Keratinocyte (primary cell): Measurements from ENCODE around the gene NEU2. TPM values are rescaled to one million over a fixed set of nuclear protein-coding genes. Genes with fewer than 3 reads are reported as not detected.
A peak's percentile ranks its signal among the peaks of the same experiment; 100 is the strongest.

Experiments used
- DNase-seq: peaks from one replicate; pipeline ENCODE4 v3.0.0-alpha.2; 2011; ENCODE audit warnings: low read depth, missing footprints, low spot score
- FAIRE-seq: peaks from 2 replicates; lab custom pipeline; 2011; peaks lifted over from hg19 to GRCh38; lab: Jason Lieb, UNC
- H2AFZ ChIP-seq: 2 replicates; pipeline ENCODE4 v1.6.0; 2012; ENCODE audit warnings: low read length, control low read depth, inconsistent platforms; ENCODE audit not compliant: control insufficient read depth
- H3K27ac ChIP-seq: 2 replicates; pipeline ENCODE4 v1.5.1; 2011; ENCODE audit warnings: low read length; ENCODE audit not compliant: control insufficient read depth, insufficient read depth
- H3K27me3 ChIP-seq: 3 replicates; pipeline ENCODE4 v1.6.0; 2011; ENCODE audit warnings: low read length; ENCODE audit not compliant: control insufficient read depth, insufficient read depth; ENCODE audit errors: extremely low read depth
- H3K36me3 ChIP-seq, 2 experiments: 2 replicates in 1 of 2; 3 replicates in 1 of 2; pipeline ENCODE4 v1.5.1; 2011; ENCODE audit warnings: low read length in 2 of 2, mild to moderate bottlenecking in 1 of 2; ENCODE audit not compliant: control insufficient read depth in 2 of 2, insufficient read depth in 2 of 2; ENCODE audit errors: extremely low read depth in 1 of 2
- H3K4me1 ChIP-seq: 3 replicates; pipeline ENCODE4 v1.5.1; 2011; ENCODE audit warnings: low read length; ENCODE audit not compliant: control insufficient read depth, insufficient read depth; ENCODE audit errors: extremely low read depth
- H3K4me2 ChIP-seq: 3 replicates; pipeline ENCODE4 v1.6.0; 2011; ENCODE audit warnings: low read depth, low read length; ENCODE audit not compliant: control insufficient read depth, insufficient read depth; ENCODE audit errors: extremely low read depth
- H3K4me3 ChIP-seq, 3 experiments: fragments of 200-600 bp in 1 of 3; sonication (generic) in 1 of 3; 2 replicates in 2 of 3; 3 replicates in 1 of 3; pipeline ENCODE4 v1.5.1; 2011 to 2016; ENCODE audit warnings: low read length in 3 of 3, mild to moderate bottlenecking in 3 of 3, control low read depth in 2 of 3, inconsistent platforms in 1 of 3, low read depth in 1 of 3, mixed read lengths in 1 of 3, mixed run types in 1 of 3, moderate library complexity in 1 of 3; ENCODE audit not compliant: control insufficient read depth in 2 of 3, insufficient read depth in 2 of 3; ENCODE audit errors: extremely low read depth in 1 of 3
- H3K79me2 ChIP-seq: 2 replicates; pipeline ENCODE4 v1.6.0; 2012; ENCODE audit warnings: low read length; ENCODE audit not compliant: control insufficient read depth, insufficient read depth
- H3K9ac ChIP-seq: 3 replicates; pipeline ENCODE4 v1.6.0; 2011; ENCODE audit warnings: low read length; ENCODE audit not compliant: control insufficient read depth, insufficient read depth; ENCODE audit errors: extremely low read depth
- H3K9me1 ChIP-seq: 3 replicates; pipeline ENCODE4 v1.6.0; 2011; ENCODE audit warnings: low read length; ENCODE audit not compliant: control insufficient read depth, insufficient read depth; ENCODE audit errors: extremely low read depth
- H3K9me3 ChIP-seq: 2 replicates; pipeline ENCODE4 v1.5.1; 2012; ENCODE audit warnings: low read depth, low read length; ENCODE audit not compliant: control insufficient read depth
- H4K20me1 ChIP-seq: 3 replicates; pipeline ENCODE4 v1.6.0; 2011; ENCODE audit warnings: low read length; ENCODE audit not compliant: control insufficient read depth, insufficient read depth; ENCODE audit errors: extremely low read depth
- EZH2 ChIP-seq: IDR thresholded peaks from one replicate; pipeline ENCODE4 v1.6.1; 2012; ENCODE audit warnings: inconsistent platforms, mild to moderate bottlenecking, low read length, moderate library complexity
- dilution Hi-C: fragments of 300-500 bp; cut with MboI; formaldehyde crosslinking; loops from one replicate; pipeline ENCODE4 v1.7.0; 2020; ENCODE audit warnings: low sequenced_read_pairs; ENCODE audit not compliant: extremely low pct_ligation_motif_present
- polyA plus RNA-seq, 5 experiments: library from polyadenylated mRNA; depleted of rRNA in 3 of 5; stranded (reverse) in 3 of 5; stranded (forward) in 1 of 5; unstranded in 1 of 5; fragments of >200 nt; gene quantifications; 1 replicate in 1 of 5; 2 replicates in 3 of 5; 3 replicates in 1 of 5; pipeline versions ENCODE4 v1.2.1 to v1.2.3, GENCODE V29; 2011 to 2012; ENCODE audit warnings: missing spikeins in 2 of 5, low read depth in 1 of 5, low replicate concordance in 1 of 5
- TF ChIP-seq, protein P1 (sequence below), 3 experiments: IDR thresholded peaks in 1 of 3; conservative IDR thresholded peaks in 1 of 3; optimal IDR thresholded peaks in 1 of 3; 2 replicates in 2 of 3; 3 replicates in 1 of 3; pipeline versions ENCODE3 to v1.5.1; 2011; ENCODE audit warnings: low read length in 3 of 3, mild to moderate bottlenecking in 3 of 3, moderate library complexity in 2 of 3, control low read depth in 1 of 3, inconsistent platforms in 1 of 3; ENCODE audit not compliant: insufficient read depth in 2 of 3; ENCODE audit errors: extremely low read depth in 1 of 3

The NEU2 gene
- polyA plus RNA-seq, 1 donor (not counting 4 experiments of a cell fraction or from before 2014, with no cell fraction given): not detected

DNA sequence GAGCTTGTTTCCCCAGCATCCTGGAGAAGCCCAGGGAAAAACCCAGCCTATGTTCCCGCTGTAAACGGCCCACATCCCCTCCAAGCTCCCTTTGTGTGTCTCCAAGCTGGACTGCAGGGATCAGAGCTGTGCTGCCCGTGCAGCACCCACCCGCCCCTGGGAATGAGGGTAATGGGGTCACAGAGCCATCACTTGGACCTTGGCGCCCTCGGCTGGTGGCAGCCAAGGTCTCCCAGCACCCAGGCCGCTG lies 27.0 kb downstream of the NEU2 start:
- H3K36me3 ChIP-seq: no peaks in the 10 kb centered on the region
- dilution Hi-C loops: no loop called here
- no peak overlapping the region for H3K9ac ChIP-seq
- H3K9me3 ChIP-seq: no peaks in the 10 kb centered on the region
- H3K27ac ChIP-seq: no peak overlapping the region
- no peaks in the 10 kb centered on the region for H3K9me1 ChIP-seq
- no peak overlapping the region for H3K4me3 ChIP-seq
- no peaks in the 10 kb centered on the region for H3K79me2 ChIP-seq
- H3K4me1 ChIP-seq: no peaks in the 10 kb centered on the region
- FAIRE-seq (no peak), DNase-seq (no peak)
- no peak overlapping the region for H3K4me2 ChIP-seq
- H2AFZ ChIP-seq: no peak overlapping the region
- H3K27me3 ChIP-seq: peaks cover 6% of the 10 kb centered on the region
- H4K20me1 ChIP-seq: no peaks in the 10 kb centered on the region
- TF ChIP-seq, protein P1, sequence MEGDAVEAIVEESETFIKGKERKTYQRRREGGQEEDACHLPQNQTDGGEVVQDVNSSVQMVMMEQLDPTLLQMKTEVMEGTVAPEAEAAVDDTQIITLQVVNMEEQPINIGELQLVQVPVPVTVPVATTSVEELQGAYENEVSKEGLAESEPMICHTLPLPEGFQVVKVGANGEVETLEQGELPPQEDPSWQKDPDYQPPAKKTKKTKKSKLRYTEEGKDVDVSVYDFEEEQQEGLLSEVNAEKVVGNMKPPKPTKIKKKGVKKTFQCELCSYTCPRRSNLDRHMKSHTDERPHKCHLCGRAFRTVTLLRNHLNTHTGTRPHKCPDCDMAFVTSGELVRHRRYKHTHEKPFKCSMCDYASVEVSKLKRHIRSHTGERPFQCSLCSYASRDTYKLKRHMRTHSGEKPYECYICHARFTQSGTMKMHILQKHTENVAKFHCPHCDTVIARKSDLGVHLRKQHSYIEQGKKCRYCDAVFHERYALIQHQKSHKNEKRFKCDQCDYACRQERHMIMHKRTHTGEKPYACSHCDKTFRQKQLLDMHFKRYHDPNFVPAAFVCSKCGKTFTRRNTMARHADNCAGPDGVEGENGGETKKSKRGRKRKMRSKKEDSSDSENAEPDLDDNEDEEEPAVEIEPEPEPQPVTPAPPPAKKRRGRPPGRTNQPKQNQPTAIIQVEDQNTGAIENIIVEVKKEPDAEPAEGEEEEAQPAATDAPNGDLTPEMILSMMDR (optimal IDR thresholded peaks at IDR 0.05 in 1 of 3, IDR thresholded peaks at IDR 0.05 in 1 of 3, conservative IDR thresholded peaks at IDR 0.05 in 1 of 3; ENCODE audit: extremely low read depth in 1 of 3, insufficient read depth in 2 of 3, low read length in 3 of 3): peak in 1 of 3 experiments; percentile 31
- no peak for TF ChIP-seq EZH2

DNA sequence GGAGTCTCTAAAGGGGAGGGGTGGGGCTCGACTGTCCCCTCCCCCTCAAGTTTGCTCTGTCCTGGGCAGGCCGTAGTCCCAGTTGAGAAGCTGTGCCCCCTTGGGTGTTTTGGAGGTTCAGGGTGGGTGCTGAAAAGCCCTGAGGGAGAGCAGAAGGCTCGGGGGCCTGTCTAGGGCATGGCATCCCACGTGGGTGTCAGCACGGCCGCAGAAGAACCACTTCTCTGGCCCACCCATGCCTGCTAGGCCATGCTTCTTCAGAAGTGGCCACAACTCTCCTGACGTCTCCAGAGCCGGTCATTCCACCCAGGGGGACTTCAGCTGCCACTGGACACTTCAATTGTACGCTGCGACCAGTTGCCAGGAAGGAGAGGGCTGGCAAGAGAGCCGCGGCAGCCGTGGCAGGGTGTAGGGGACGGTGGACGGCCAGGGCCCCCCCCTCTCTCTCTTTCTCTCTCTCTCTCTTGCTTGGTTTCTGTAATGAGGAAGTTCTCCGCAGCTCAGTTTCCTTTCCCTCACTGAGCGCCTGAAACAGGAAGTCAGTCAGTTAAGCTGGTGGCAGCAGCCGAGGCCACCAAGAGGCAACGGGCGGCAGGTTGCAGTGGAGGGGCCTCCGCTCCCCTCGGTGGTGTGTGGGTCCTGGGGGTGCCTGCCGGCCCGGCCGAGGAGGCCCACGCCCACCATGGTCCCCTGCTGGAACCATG lies 27.5 kb downstream of the NEU2 start, which contains the start of gene INPP5D:
Gene INPP5D, plus strand, starts transcription at position 546 of the 704 bp plus-strand sequence. Its CDS starts 137 bp downstream, at position 683.
- no peak for FAIRE-seq
- DNase-seq: no peak
- H3K27me3 ChIP-seq: peaks cover 3% of the 10 kb centered on the region
- no peaks in the 10 kb centered on the region for H3K9me1 ChIP-seq
- no peak within 1 kb of the TSS for H3K27ac ChIP-seq
- no peak within 1 kb of the TSS for H2AFZ ChIP-seq
- H3K4me2 ChIP-seq: no peak within 1 kb of the TSS
- H3K9me3 ChIP-seq: no peaks in the 10 kb centered on the region
- H3K4me1 ChIP-seq: no peaks in the 10 kb centered on the region
- dilution Hi-C loops: no loop called here
- no peaks in the 10 kb centered on the region for H3K79me2 ChIP-seq
- no peak within 1 kb of the TSS for H3K9ac ChIP-seq
- TF ChIP-seq, protein P1 (optimal IDR thresholded peaks at IDR 0.05 in 1 of 3, IDR thresholded peaks at IDR 0.05 in 1 of 3, conservative IDR thresholded peaks at IDR 0.05 in 1 of 3; ENCODE audit: extremely low read depth in 1 of 3, insufficient read depth in 2 of 3, low read length in 3 of 3): no peak
- no peak for TF ChIP-seq EZH2
- H4K20me1 ChIP-seq: no peaks in the 10 kb centered on the region
- no peak within 1 kb of the TSS for H3K4me3 ChIP-seq
- no peaks in the 10 kb centered on the region for H3K36me3 ChIP-seq
